ENCODE results near the gene CCDC177. TPM values are rescaled to one million over a fixed set of nuclear protein-coding genes. Genes with fewer than 3 reads are reported as not detected.

CCDC177 gene
- polyA plus RNA-seq, 1 donor from 2014 or later, result not detected

DNA sequence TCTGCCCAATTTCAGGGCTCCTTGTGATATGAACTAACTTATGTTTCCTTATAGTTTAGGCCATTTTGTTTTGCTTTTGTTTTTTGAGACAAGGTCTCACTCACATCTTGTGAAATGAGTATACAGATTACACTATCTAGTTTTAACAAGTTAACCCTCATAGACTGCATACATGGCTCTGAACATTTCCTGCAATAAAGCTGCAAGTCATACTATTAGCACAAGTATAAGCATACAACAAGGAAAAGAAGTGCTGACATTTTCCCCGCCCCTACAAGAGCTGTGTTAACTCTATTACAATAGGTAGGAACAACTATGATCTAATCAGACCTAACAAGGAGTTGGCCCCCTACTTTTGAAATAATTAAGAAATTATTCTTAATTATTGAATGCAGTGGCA is 35.9 kb downstream of the CCDC177 start:
- Mint-ChIP-seq H3K27ac (no peak overlapping the region), H3K27me3 (peaks cover 15% of the 10 kb centered on the region), H3K36me3 (peaks cover 2% of the 10 kb centered on the region), H3K4me3 (no peak overlapping the region), H3K4me1 (peaks cover 0 to 5% (median 2%) of the 10 kb centered on the region in 3 donors), H3K9me3 (peaks cover 0 to 2% (median 0%) of the 10 kb centered on the region in 3 donors)

DNA sequence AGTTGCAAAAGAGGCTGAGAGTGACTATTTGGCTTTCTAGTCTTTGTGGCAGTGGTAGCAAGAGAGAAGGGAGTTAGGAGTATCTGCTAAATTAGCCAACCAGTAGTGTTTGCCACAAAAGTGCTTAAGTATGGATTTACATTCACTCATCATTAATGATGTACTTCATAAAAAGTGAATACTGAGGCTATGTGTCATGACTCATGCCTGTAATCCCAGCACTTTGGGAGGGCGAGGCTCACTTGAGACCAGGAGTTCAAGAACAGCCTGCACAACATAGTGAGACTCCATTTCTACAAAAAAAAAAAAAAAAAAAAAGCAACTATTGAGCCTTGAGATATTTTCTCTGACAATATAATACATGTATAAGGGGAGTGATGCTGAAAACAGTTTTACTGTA is 36.8 kb downstream of the CCDC177 start:
- no peak overlapping the region for H3K27ac Mint-ChIP-seq
- H3K27me3 Mint-ChIP-seq, result peaks cover 14% of the 10 kb centered on the region

DNA sequence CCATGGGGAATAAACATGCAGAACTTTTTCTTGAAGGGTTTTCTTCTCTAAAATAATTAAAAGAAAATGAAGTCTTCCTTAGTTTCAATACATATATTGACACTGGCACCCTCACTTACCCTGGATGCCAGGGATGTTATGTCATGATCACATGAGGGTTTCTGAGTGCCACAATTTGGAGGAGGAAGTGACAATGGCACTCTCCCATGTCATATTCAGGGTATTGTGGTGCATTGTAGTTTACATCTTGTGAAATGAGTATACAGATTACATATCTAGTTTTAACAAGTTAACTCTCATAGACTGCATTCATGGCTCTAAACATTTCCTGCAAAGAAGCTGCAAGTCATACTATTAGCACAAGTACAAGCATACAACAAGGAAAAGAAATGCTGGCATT is 37.7 kb downstream of the CCDC177 start:
- Mint-ChIP-seq H3K4me1 (peaks cover 0 to 3% (median 0%) of the 10 kb centered on the region in 3 donors), H3K36me3 (peaks cover 2% of the 10 kb centered on the region), H3K27me3 (peaks cover 14% of the 10 kb centered on the region), H3K27ac (no peak overlapping the region), H3K4me3 (no peak overlapping the region), H3K9me3 (peaks cover 0 to 2% (median 0%) of the 10 kb centered on the region in 3 donors)

More for the DNA sequence above, 36.8 kb downstream of the CCDC177 start:
- H3K4me3 Mint-ChIP-seq, result no peak overlapping the region
- H3K36me3 Mint-ChIP-seq, result peaks cover 2% of the 10 kb centered on the region
- peaks cover 0 to 2% (median 0%) of the 10 kb centered on the region in 3 donors for H3K9me3 Mint-ChIP-seq
- H3K4me1 Mint-ChIP-seq, result peaks cover 0 to 3% (median 0%) of the 10 kb centered on the region in 3 donors

DNA sequence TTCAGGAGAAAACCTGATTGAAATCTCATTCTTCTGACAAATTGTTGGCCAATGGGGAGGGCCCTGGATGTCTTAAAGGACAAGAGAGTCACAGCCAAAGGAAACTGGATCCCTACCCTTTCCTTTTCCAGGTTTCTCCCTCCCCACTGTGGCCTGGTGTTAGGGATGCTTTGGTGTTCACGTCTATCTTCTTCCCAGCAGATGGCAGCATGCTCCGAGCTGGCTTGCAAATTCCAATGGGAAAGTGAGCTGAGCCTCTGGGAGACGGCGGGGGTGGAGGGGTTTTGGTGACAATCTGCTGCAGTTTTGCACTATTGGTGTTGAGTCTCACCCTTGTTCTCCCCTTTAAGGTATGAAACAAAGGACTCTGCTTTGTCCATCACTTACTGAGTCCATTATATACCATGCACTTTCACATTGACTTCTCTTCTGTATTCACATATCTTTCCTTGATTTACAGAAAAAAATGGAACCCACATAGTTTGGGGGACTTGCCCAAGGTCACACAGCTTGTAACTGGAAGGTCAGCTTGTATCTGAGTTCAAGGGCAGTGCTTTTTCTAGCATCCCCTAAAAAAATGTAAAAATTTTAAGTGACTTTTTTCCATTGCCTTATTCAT is 39.3 kb downstream of the CCDC177 start:
- Mint-ChIP-seq H3K36me3 (no peaks in the 10 kb centered on the region), H3K27me3 (peaks cover 14% of the 10 kb centered on the region), H3K4me1 (peaks cover 0 to 1% (median 0%) of the 10 kb centered on the region in 3 donors), H3K4me3 (no peak overlapping the region), H3K9me3 (peaks cover 0 to 2% (median 0%) of the 10 kb centered on the region in 3 donors), H3K27ac (no peak overlapping the region)

DNA sequence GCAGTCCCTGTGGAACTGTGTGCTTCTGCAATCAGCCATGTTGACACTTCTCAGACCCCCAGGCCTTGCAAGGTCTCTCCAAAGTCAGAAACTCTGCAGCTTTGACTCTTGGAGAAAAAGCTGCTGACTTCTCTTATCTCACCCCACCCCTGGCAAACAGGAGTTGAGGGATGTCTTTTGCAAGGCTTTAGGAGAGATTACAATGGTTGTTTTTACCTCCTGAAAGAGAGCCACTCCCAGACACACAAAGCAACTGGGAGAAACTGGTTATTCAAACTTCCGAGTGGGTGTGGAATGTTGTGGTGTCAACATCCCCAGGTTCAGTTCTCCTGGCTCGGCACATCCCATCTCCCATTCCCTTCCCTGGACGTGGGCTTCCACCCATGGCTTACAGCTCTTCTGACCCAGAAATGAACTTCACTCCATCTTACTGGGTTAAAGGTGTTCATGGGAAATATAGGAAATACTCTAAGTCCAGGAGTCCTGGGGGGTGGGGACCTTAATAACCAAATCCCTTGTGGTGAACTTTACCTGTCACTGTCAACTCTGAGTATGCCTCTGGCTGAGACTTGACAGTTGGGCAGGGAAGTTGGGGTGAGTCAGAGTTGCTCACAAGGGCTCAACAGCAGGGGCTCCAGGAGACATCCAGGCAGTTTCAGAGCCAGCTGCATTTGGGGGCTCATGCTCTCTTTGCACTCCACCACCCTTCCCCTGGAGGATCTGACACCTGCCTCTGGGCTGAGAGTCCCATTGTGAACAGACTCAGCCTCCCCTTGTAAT is 41.9 kb downstream of the CCDC177 start:
- H3K27ac Mint-ChIP-seq, result no peak overlapping the region
- no peaks in the 10 kb centered on the region for H3K9me3 Mint-ChIP-seq
- peaks cover 13% of the 10 kb centered on the region for H3K27me3 Mint-ChIP-seq
- no peaks in the 10 kb centered on the region for H3K36me3 Mint-ChIP-seq
- H3K4me3 Mint-ChIP-seq, result no peak overlapping the region
- peaks cover 0 to 1% (median 0%) of the 10 kb centered on the region in 3 donors for H3K4me1 Mint-ChIP-seq

DNA sequence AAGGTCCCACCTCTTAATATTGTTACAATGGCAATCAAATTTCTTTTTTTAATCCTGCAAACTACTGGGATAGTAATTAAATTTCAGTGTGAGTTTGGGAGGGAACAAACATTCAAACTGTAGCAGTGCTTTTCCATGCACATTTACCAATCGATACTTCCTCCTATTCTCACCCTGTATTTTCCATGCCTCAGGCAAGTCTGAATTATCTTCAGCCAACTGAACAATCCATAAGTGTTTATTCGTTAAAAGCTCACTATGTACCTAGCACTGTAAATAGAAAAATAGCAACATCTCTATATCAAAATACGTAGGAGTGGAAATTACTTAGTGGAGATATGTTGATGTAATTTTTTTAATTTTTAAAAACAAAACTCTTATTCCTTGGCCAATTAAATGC is 43.5 kb downstream of the CCDC177 start:
- no peak overlapping the region for H3K4me3 Mint-ChIP-seq

DNA sequence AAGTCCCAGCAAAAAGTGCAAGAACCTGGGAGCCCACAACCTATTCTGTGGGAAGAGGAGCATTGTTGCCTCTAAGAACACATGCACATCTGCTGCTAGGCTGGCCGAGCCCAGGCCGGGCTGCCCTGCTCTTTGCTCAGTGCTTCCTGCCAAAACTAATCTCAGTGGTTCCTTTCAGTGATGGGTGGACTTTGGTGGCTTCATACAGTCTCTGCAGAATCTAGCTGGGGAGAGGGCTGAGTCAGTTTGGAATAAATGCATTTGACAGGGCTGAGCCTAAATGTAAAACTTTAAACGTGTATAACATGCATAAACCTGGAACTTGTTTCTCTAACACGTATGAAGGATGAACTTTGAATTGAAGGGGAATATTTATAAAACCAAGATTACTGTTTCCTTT is 44.6 kb downstream of the CCDC177 start:
- H3K27me3 Mint-ChIP-seq, result peaks cover 6% of the 10 kb centered on the region
- H3K4me1 Mint-ChIP-seq, result no peaks in the 10 kb centered on the region
- H3K9me3 Mint-ChIP-seq, result no peaks in the 10 kb centered on the region
- H3K36me3 Mint-ChIP-seq, result no peaks in the 10 kb centered on the region
- H3K27ac Mint-ChIP-seq, result no peak overlapping the region
- no peak overlapping the region for H3K4me3 Mint-ChIP-seq

More for the DNA sequence above, 43.5 kb downstream of the CCDC177 start:
- Mint-ChIP-seq H3K27ac (no peak overlapping the region), H3K36me3 (no peaks in the 10 kb centered on the region), H3K4me1 (peaks cover 0 to 1% (median 0%) of the 10 kb centered on the region in 3 donors), H3K9me3 (no peaks in the 10 kb centered on the region), H3K27me3 (peaks cover 6% of the 10 kb centered on the region)

DNA sequence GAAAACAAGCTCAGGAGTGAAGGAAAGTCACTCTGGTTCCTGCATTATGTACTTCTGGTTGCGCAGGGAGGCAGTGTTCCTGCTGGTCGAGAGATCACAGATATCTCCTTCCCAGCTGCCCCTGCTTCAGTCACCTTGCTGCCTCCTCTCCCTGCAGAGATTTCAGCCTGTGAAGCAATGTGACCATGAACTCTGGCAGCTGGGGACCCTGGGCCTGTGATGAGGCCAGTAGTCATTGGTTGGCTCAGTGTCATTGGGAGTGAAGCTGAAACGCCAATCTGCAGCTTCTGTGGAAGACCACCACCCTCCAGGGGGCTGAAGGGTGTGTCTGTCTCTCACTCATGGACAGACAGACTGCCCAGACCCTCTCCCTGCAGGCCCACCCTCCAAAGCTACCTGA is 45.1 kb downstream of the CCDC177 start:
- H3K4me1 Mint-ChIP-seq, result no peaks in the 10 kb centered on the region
- peaks cover 6% of the 10 kb centered on the region for H3K27me3 Mint-ChIP-seq
- no peaks in the 10 kb centered on the region for H3K9me3 Mint-ChIP-seq
- no peaks in the 10 kb centered on the region for H3K36me3 Mint-ChIP-seq
- no peak overlapping the region for H3K4me3 Mint-ChIP-seq
- no peak overlapping the region for H3K27ac Mint-ChIP-seq

DNA sequence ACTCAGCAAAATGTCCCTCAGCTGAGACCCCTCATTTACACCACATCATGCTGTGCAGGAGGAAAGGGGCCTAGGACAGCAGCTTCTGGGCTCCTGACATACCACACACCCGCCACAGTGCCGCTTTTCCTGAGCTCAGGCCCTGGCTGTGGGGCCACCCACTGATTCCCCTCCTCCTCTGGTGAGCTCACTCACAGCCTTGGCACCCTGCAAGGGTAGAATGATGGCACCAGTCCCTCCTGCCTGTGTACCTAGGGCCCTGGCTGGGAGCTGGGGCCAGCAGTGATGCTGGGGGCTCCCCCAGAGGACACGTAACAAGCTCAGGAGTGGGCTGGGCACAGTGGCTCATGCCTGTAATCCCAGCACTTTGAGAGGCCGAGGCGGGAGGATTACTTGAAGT is 45.7 kb downstream of the CCDC177 start:
- Mint-ChIP-seq H3K27me3 (peaks cover 6% of the 10 kb centered on the region), H3K27ac (no peak overlapping the region), H3K9me3 (no peaks in the 10 kb centered on the region), H3K4me3 (no peak overlapping the region), H3K4me1 (no peaks in the 10 kb centered on the region), H3K36me3 (no peaks in the 10 kb centered on the region)

DNA sequence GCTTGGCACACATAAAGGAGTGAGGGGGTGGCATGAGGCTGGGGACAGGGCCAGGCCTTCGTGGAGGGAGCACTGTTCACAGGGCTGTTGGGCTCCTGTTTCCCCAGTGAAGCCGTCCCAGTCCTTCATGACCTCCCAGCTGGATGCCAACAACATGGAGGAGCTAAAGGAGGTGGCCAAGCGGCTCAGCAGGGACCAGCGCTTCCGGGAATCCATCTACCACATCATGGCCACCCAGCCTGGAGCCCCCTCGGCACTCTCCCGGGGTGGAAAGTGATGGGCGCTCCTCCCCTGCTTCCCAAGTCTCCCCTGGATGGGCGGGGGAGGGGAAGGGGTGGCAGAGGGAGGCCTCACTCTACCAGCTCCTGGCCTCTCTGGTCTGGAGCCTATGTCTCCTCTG is 46.5 kb downstream of the CCDC177 start:
- no peak overlapping the region for H3K4me3 Mint-ChIP-seq

DNA sequence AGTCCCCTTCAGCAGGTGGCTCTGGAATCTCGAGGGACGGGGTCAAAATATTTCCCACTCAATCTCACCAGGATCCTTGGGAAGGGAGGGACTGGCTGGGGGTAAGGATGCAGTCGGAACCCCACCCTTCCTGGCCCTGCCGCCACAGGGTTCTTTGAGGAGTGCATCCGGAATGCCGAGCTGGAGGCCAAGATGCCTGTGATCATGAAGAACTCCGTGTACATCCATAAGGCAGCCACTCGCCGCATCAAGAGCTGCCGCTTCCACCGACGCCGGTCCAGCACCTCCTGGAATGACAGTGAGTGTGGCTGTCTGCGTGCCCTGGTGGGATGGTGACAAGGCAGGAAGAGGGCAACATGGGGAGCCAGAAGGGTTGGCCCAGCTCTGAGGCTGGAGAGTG is 47.0 kb downstream of the CCDC177 start:
- Mint-ChIP-seq H3K4me3 (no peak overlapping the region), H3K4me1 (no peaks in the 10 kb centered on the region), H3K27ac (no peak overlapping the region), H3K36me3 (no peaks in the 10 kb centered on the region), H3K9me3 (no peaks in the 10 kb centered on the region), H3K27me3 (peaks cover 11% of the 10 kb centered on the region)

More for the DNA sequence above, 46.5 kb downstream of the CCDC177 start:
- no peaks in the 10 kb centered on the region for H3K36me3 Mint-ChIP-seq
- peaks cover 11% of the 10 kb centered on the region for H3K27me3 Mint-ChIP-seq
- no peaks in the 10 kb centered on the region for H3K4me1 Mint-ChIP-seq
- H3K27ac Mint-ChIP-seq, result no peak overlapping the region
- no peaks in the 10 kb centered on the region for H3K9me3 Mint-ChIP-seq

DNA sequence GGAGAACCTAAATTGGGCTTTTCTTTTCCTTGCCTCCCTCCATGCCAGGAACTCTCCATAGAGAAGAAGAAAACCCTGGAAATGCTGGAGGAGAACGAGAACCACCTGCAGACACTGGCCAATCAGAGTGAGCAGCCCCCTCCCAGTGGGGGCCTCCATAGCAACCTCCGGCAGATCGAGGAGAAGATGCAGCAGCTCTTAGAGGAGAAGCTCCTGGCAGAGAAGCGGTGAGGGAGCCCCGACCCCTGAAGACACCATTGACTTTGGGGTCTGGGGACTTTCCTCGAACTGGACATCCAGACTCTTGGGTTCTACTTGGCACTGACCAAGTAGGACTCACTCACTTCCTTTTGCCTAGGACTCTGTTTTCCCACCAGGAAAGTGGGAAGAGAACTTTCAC is 48.8 kb downstream of the CCDC177 start:
- Mint-ChIP-seq H3K4me3 (no peak overlapping the region), H3K9me3 (no peaks in the 10 kb centered on the region), H3K36me3 (no peaks in the 10 kb centered on the region), H3K27ac (no peak overlapping the region), H3K27me3 (peaks cover 11% of the 10 kb centered on the region), H3K4me1 (no peaks in the 10 kb centered on the region)

DNA sequence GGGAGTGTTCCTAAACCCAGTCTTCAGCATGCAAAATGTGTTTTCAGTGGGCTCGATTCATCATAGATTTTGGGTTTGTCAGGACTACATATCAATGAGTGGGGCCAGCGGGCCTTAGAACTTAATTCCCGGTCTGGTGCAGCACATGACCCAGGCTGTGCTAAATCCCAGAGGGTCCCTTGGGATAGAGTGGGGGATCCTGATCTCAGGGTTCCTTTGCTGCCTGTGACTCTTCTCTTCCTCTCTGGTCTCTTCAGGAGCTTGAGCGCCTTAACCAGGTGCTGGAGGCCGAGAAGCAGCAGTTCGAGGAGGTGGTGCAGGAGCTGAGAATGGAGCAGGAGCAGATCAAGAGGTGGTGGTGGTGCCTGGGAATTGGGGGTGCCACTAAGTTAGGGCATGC is 52.6 kb downstream of the CCDC177 start:
- no peaks in the 10 kb centered on the region for H3K4me1 Mint-ChIP-seq
- H3K9me3 Mint-ChIP-seq, result no peaks in the 10 kb centered on the region
- H3K27ac Mint-ChIP-seq, result no peak overlapping the region
- no peaks in the 10 kb centered on the region for H3K36me3 Mint-ChIP-seq
- H3K4me3 Mint-ChIP-seq, result no peak overlapping the region
- peaks cover 11% of the 10 kb centered on the region for H3K27me3 Mint-ChIP-seq

Measured in IgD-negative memory B cell (primary cell).